Erythroblast (primary cell): ENCODE measurements around the gene FERD3L.

ENCODE experiments used
- DNase-seq, 2 experiments: peaks; one replicate each; lab custom pipeline; 2025; lab: John Stamatoyannopoulos, UW
- GATA1 ChIP-seq: IDR thresholded peaks from 2 replicates; pipeline ENCODE4 v1.6.1; 2011; ENCODE audit warnings: low read depth, mild to moderate bottlenecking, control low read depth, low read length, moderate library complexity
- POLR2A ChIP-seq: IDR thresholded peaks from 2 replicates; pipeline ENCODE4 v1.6.1; 2011; ENCODE audit warnings: mild to moderate bottlenecking, low read length

Gene FERD3L

DNA sequence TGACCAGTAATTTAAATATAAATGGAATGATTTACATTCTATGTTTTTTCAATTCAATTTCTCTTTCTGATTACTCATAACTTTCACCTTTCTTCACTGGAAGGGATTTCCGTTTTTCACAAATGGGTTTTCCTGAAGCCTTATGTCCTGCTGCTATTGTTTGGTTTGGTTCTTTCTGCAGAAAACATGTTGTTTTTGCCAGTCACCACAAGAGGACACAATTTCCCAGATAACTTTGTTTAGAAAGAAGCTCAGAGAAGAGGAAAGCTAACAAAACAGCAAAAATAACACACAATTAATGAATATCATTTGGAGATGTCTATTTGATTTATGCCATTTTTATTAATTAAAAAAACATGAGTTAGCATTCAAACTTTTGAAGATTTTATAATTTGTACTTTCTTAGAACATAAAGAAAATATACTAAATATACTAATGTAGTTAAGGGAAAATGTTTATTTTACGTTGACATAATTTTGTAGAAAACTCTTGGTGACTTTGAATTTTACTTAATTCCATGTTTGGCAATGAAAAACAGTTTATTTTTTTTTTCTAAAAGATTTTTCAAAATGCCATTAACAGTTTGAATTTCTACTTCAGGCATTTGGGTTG lies 23.1 kb downstream of the FERD3L start:
- TF ChIP-seq POLR2A (no peak), GATA1 (no peak)
- peak in 1 of 2 experiments; percentile 1 for DNase-seq

DNA sequence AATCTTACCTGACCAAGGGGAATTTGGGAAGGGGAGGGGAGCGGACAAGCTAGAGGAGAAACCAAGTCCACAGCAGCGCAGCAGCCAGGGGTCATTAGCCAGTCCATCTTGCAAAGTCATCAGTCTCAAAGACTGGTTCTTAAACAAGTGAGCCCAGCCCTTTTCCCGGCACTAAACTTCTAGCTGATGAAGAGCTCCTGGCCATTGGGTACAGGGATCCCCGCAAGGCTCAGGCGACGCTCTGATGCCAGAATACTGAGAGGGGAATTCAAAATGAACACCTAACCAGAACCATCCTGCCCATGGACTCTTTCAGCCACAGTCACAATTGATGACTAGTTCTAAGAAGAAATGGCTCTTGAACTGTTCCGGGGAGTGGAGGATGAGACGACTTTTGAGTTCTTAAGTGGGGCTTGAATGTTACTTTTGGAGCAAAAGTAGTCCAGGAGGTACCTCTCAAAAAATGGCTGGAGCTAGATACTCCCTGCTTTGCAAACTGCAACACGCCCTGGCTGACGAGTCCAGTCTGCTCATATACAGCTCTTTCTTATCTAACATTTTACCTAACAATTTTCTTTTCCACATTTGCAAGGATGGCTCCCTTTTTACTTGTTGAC lies 25.2 kb downstream of the FERD3L start:
- no peak for DNase-seq
- TF ChIP-seq GATA1 (no peak), POLR2A (no peak)

DNA sequence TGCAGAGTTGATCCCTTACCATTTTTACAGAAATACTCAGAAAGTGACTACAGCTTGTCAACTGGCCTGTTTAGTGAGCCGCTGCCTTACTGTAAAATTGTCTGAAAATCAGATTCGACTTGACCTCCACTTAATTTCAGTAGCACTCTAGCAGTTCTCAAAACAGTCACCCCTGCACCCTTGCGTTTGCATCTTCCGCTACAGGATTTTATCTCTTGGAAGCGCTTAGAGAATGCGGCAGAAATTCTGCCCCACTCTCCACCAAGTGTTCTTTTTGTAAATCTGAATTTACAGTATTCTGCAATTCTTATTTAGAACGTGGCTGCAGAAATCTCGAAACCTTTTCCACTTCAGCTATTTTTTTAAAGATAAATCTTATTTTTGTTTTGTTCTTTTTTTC lies 25.8 kb downstream of the FERD3L start:
- no peak for DNase-seq
- TF ChIP-seq POLR2A (no peak), GATA1 (no peak)

DNA sequence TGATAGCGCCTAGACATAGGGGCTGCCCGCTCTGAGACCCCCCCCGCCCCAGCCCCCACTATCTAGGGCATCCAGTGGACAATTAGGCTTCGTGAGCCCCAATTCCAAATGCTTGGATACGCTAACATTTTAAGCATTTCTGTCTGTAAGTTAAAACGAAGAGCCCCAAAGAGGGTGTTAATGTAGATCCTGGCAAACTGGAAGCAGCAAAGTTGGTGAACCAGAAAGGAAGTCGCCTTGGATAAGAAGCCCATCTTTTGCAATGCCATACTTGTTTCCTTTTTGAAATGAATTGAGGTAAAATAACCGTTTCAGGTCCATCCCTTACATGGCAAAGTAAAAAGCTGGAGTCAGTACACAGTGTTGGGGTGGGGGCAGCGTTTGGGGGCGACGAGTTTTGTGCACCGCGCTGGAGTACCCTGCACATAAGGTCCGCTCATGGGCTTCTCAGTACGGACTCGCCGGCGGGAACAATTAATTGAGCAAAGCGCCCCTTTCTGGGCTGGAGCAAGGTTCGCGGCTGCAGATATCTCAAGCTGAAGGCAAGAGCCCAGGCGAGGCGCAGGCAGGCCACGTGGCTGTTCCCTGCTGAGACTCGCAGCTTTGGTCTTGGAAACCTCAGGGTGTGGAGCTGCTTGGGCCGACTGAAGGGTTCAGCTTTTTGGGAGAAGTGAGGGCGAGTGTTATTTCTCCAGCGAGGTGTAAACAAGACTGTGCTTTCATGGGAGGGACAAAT lies 26.4 kb downstream of the FERD3L start:
- DNase-seq: no peak
- TF ChIP-seq POLR2A (no peak), GATA1 (no peak)

DNA sequence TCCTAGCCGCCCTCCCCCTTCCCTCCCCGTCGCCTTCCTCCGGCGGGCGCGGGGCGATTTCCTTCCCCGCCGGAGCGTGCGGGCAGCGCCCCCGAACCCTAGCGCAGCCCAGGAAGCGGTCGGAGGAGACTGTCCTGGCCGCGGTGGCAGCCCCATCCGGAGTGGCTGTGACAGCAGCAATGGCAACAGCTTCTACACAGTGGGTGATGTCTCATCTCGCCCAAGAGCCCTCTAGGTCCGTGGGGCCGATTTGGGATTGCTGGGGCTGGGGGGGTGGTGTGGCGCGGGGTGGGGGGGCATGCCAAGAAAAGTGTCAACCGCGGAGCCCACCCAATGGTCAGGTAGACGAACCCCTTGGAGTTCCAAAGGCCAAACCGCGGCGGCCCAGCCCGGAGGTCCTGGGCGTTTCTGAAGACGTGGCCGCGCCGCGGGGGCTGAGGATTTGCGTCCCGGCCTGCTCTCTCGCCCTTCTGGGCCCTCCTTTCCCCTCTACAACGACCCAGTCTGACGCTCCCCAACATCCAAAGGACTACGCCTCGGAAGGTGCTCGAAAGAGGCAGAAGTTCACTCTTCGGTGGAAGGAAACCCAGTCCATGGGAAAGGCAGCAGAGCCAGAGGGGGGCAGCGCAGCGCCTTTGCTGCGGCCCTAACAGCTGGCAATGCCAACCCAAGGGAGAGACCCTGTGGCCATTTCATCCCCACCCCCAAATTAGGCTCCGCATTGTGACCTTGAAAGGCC lies 27.2 kb downstream of the FERD3L start:
- TF ChIP-seq POLR2A (no peak), GATA1 (no peak)
- no peak for DNase-seq

DNA sequence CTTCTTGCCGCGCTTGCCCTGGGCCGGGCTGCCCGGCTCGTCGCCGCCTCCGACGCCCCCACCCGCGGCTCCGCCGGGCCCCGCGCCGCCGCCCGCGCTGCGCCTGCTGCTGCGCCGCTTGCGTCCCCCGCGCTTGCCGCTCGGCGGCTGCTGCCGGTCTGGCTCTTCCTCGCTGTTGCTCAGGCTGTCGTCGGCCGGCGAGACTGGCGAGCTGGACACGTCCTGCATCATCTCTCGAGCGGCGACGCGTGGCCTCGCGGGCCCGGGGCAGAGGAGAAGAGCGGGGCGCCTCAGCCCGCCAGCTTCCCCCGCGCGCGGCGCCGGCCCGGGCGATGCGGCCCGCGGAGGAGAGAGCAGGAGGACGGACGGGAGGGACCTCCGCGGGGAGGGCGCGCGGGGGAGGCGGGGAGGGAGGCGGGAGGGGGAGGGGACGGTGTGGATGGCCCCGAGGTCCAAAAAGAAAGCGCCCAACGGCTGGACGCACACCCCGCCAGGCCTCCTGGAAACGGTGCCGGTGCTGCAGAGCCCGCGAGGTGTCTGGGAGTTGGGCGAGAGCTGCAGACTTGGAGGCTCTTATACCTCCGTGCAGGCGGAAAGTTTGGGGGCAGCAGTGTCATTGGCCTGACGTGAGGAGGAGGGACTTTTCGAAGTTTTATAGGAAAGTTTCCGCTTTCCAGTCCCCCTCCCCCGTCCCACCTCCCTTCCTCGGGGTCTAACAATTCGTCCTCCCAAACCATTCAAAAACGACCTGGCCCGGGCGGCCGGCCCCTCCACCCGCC lies 27.9 kb downstream of the FERD3L start, which contains the start of gene TWIST1:
TSS of gene TWIST1 (minus strand) at position 546 of the 779 bp plus-strand sequence. CDS start at position 231, 315 bp downstream.
- peak in 1 of 2 experiments; percentile 9 for DNase-seq
- TF ChIP-seq POLR2A: no peak
- no peak for TF ChIP-seq GATA1

DNA sequence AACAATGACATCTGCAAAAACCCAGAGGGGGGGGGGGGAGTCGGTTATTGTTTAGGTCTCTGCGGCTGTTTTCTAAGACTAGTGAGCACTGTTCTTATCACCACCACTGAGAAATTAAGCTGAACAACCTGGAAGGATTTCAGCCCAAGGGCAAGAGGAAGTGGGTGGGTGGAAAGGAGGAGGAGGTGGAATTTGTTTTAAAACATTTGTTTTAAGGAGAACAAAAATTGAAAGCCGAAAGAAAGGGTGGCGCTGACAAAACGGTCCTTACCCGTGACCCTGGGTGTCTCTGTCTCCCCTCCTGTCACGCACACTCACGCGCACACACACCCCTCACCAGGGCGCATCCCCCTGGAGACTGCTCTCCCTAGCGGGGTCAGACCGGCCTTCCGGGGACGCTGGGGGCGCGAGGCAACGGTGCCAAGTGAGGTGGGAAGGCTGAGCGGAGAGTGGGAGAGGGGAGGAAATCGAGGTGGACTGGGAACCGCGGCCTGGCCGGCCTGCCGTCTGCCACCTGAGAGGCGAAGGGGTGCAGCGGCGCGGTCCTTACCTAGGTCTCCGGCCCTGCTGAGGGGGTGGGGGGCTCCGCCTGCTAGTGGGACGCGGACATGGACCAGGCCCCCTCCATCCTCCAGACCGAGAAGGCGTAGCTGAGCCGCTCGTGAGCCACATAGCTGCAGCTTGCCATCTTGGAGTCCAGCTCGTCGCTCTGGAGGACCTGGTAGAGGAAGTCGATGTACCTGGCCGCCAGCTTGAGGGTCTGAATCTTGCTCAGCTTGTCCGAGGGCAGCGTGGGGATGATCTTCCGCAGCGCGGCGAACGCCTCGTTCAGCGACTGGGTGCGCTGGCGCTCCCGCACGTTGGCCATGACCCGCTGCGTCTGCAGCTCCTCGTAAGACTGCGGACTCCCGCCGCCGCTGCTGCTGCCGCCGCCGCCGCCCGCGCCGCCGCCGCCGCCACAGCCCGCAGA lies 28.8 kb downstream of the FERD3L start:
- no peak for TF ChIP-seq POLR2A
- TF ChIP-seq GATA1: no peak
- peak; percentile 4 to 9 for DNase-seq

DNA sequence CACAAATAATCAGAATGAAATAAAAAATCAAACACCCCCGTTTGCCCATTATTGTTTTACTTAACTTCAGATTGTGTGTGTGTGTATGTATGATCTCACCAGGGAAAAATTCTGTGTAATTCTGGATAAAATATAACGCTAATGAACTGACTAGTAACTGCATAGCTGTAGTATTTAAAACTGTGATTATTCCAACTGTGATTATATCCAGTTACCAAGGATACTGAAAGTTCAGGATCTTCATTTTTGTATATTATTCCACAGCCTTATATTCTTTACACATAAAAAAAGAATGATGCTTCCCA lies 30.7 kb downstream of the FERD3L start:
- TF ChIP-seq POLR2A (no peak), GATA1 (no peak)
- DNase-seq: no peak

DNA sequence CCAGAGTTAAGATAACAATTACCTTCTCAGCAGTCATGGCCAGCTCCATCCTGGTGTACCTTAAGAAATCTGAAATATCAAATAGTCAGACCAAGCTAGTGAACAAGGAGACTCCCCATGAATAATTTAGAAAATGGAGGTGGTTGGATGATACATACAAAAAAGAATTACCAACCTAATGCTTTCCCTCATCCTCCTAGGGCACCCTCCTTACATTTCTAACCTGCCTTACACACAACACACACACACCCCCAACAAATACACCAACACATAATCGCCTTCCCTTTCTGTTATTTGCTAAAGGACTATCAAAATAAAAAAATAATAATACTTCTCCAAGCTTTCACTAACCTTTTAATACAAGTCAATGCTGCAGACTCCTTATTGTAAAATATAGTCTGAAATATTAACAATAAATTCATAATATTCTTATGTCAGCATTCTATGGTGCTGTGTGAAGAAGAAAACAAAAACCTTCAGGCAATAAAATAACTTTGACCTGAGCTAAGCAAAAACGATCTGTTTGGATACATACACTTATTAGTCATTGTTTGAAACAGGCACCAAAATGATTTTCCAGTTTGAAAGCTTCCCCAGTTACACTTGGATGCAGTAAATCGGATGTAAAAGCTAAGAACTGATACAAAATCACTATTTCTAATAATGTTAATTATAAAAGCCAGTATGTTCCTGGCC lies 31.2 kb downstream of the FERD3L start:
- no peak for TF ChIP-seq POLR2A
- no peak for TF ChIP-seq GATA1
- DNase-seq: no peak

DNA sequence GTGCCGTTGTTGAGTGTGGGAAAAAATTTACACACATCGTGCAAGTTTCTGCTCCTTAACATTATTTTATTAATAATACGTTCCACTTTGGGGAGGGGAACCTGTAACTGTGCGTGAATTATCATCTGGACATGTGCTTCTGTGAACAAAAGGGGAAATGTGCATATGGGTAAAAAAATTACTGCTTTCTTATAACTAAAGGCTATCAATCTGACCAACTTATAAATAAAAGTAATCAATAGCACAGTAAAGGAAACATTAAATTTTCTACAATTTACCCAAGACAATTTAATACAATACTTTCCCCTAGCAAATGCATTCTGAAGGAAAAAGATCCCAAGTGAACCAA lies 32.2 kb downstream of the FERD3L start:
- TF ChIP-seq GATA1 (no peak), POLR2A (no peak)
- DNase-seq: no peak

DNA sequence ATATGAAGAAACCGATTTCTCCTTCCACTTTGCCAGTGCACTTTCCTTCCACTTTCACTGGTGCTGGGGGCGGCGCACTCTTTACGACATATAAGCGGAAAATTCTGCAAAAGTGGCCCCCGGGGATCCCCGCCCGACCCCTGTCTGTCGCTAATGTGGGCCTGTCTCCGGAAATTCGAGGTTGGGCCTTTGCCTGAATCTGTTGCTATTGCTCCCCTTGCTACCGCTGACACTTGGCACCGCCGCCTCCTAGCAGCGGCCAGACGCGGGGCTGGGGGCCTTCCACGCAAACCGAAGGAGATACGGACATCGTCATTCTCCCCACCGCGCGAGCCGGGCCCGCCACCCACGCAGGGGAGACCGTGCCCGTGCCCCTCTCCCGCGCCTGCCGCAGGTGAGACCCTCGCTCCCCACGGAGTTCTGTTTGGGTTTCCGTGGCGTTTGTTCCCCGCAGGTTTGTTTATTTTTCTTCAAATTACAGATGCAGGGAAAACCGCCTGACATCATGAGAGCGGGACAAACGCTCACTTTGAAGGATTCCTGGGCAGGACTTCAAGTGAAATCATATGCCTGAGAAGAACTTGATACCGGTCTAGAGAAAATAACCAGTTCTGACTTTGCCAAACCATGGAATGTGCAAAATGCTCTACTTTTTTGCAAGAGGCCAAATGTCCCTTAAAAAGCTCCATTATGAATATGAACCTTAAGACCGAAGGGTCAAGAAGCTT lies 32.8 kb downstream of the FERD3L start:
- DNase-seq: no peak
- TF ChIP-seq GATA1: no peak
- TF ChIP-seq POLR2A: no peak
